OCI-LY1 (cell line): ENCODE data around the gene MACROD2.

ENCODE experiments used
- H2AFZ ChIP-seq: fragments of 200-600 bp; sonication (generic), shearing (Covaris generic); 2 replicates; pipeline ENCODE4 v1.6.0; 2014; ENCODE audit warnings: antibody characterized with exemption, mild to moderate bottlenecking, low read length
- H3F3A ChIP-seq: fragments of 200-600 bp; sonication (generic), shearing (Covaris generic); 2 replicates; pipeline ENCODE4 v1.6.0; 2014; ENCODE audit warnings: mild to moderate bottlenecking, antibody characterized with exemption, low read length, moderate library complexity; ENCODE audit not compliant: insufficient read depth
- H3K27ac ChIP-seq: fragments of 200-600 bp; sonication (generic); 2 replicates; pipeline ENCODE4 v1.5.1; 2014; ENCODE audit warnings: low read length, mixed run types, mild to moderate bottlenecking, low read depth; ENCODE audit not compliant: poor library complexity, severe bottlenecking
- H3K27me3 ChIP-seq: fragments of 200-600 bp; sonication (generic); 2 replicates; pipeline ENCODE4 v1.6.0; 2014; ENCODE audit warnings: antibody characterized with exemption, mild to moderate bottlenecking, low read length, moderate library complexity; ENCODE audit not compliant: insufficient read depth
- H3K36me3 ChIP-seq: fragments of 200-600 bp; sonication (generic); 2 replicates; pipeline ENCODE4 v1.6.1; 2014; ENCODE audit warnings: mild to moderate bottlenecking, antibody characterized with exemption, low read length, moderate library complexity, mixed read lengths; ENCODE audit not compliant: insufficient read depth
- H3K4me1 ChIP-seq: fragments of 200-600 bp; sonication (generic); 2 replicates; pipeline ENCODE4 v1.5.1; 2014; ENCODE audit warnings: mild to moderate bottlenecking, low read length, moderate library complexity; ENCODE audit not compliant: insufficient read depth, severe bottlenecking
- H3K4me2 ChIP-seq: fragments of 200-600 bp; sonication (generic), shearing (Covaris generic); 2 replicates; pipeline ENCODE4 v1.6.1; 2014; ENCODE audit warnings: low read length
- H3K4me3 ChIP-seq: fragments of 200-600 bp; sonication (generic); 2 replicates; pipeline ENCODE4 v1.5.1; 2014; ENCODE audit warnings: low read length, low read depth, mild to moderate bottlenecking, mixed read lengths; ENCODE audit not compliant: poor library complexity, severe bottlenecking
- H3K79me2 ChIP-seq: fragments of 200-600 bp; shearing (Covaris generic); 2 replicates; pipeline ENCODE4 v1.6.1; 2016; ENCODE audit warnings: mixed run types, low read length, mixed read lengths; ENCODE audit not compliant: insufficient read depth
- H3K9ac ChIP-seq: fragments of 200-600 bp; sonication (generic), shearing (Covaris generic); 2 replicates; pipeline ENCODE4 v1.6.1; 2014; ENCODE audit warnings: mild to moderate bottlenecking, low read length, mixed read lengths
- H3K9me2 ChIP-seq: fragments of 200-600 bp; sonication (generic), shearing (Covaris generic); 2 replicates; pipeline ENCODE4 v1.6.1; 2014; ENCODE audit warnings: low read depth, mild to moderate bottlenecking, low read length, mixed read lengths
- H3K9me3 ChIP-seq: fragments of 200-600 bp; shearing (Covaris generic); 2 replicates; pipeline ENCODE4 v1.6.1; 2014; ENCODE audit warnings: low read length, mixed read lengths
- H4K20me1 ChIP-seq: fragments of 200-600 bp; sonication (generic), shearing (Covaris generic); 2 replicates; pipeline ENCODE4 v1.6.0; 2016; ENCODE audit warnings: mild to moderate bottlenecking, low read length; ENCODE audit not compliant: insufficient read depth
- EZH2 ChIP-seq: fragments of 200-600 bp; sonication (generic), shearing (Covaris generic); IDR thresholded peaks from 2 replicates; pipeline ENCODE4 v1.8.0; 2017; ENCODE audit warnings: borderline replicate concordance, mixed run types, mild to moderate bottlenecking, antibody characterized with exemption, low read length, moderate library complexity, mixed read lengths
- TF ChIP-seq, protein P1 (sequence below): fragments of 200-600 bp; sonication (generic), shearing (Covaris generic); IDR thresholded peaks from 2 replicates; pipeline ENCODE4 v1.5.1; 2017; ENCODE audit warnings: mild to moderate bottlenecking, antibody characterized with exemption, low read length, moderate library complexity, mixed read lengths

MACROD2 gene

DNA sequence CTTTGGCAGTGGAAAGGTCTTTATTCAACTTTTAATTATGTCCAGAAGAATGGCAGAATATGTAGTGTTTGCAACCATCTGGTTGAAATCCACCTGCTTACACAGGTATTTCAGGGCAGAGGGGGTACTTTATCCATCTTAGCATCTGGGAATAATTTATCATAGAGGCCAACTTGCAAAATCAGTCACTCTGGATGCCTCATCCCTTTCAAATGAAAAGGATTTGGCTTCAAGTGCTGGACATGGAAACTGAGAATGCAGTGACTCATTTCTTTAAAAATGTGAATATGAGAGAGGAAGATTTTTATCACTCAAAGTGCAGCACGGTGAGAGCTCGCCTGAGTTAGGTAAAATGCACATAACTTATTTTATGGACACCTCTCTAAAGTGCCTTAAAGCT lies 1819.6 kb downstream of the MACROD2 start:
- no peaks in the 10 kb centered on the region for H3F3A ChIP-seq
- TF ChIP-seq, protein P1, sequence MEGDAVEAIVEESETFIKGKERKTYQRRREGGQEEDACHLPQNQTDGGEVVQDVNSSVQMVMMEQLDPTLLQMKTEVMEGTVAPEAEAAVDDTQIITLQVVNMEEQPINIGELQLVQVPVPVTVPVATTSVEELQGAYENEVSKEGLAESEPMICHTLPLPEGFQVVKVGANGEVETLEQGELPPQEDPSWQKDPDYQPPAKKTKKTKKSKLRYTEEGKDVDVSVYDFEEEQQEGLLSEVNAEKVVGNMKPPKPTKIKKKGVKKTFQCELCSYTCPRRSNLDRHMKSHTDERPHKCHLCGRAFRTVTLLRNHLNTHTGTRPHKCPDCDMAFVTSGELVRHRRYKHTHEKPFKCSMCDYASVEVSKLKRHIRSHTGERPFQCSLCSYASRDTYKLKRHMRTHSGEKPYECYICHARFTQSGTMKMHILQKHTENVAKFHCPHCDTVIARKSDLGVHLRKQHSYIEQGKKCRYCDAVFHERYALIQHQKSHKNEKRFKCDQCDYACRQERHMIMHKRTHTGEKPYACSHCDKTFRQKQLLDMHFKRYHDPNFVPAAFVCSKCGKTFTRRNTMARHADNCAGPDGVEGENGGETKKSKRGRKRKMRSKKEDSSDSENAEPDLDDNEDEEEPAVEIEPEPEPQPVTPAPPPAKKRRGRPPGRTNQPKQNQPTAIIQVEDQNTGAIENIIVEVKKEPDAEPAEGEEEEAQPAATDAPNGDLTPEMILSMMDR, result no peak
- no peak for TF ChIP-seq EZH2
- H3K9me3 ChIP-seq, result no peaks in the 10 kb centered on the region
- no peaks in the 10 kb centered on the region for H3K79me2 ChIP-seq
- H3K36me3 ChIP-seq, result no peaks in the 10 kb centered on the region
- no peak overlapping the region for H2AFZ ChIP-seq
- no peak overlapping the region for H3K4me3 ChIP-seq
- H3K4me2 ChIP-seq, result no peak overlapping the region
- H3K27me3 ChIP-seq, result no peaks in the 10 kb centered on the region
- H3K27ac ChIP-seq, result no peak overlapping the region
- no peaks in the 10 kb centered on the region for H4K20me1 ChIP-seq
- H3K4me1 ChIP-seq, result no peaks in the 10 kb centered on the region
- H3K9ac ChIP-seq, result no peak overlapping the region
- no peaks in the 10 kb centered on the region for H3K9me2 ChIP-seq

DNA sequence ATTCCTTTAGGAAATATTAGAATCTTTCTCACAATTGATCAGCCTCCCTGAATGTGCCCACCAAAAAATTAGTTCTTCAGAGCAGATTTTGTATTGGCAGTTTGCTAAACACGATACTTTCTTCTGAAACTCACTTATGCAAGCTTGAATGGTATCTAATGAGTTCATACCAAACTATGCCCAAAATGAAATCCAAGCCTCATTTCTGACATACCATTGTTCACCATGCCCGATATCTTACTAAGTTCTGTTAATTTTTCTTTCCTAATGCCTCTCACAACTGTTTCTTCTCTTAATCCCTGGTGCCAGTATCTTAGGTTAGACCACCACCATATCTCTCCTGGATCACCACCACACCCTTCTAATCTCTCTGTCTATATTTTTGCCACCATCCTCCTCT lies 1822.0 kb downstream of the MACROD2 start:
- H3F3A ChIP-seq, result no peaks in the 10 kb centered on the region
- no peaks in the 10 kb centered on the region for H3K9me3 ChIP-seq
- no peaks in the 10 kb centered on the region for H3K79me2 ChIP-seq
- H3K9ac ChIP-seq, result no peak overlapping the region
- H3K9me2 ChIP-seq, result no peaks in the 10 kb centered on the region
- H3K27me3 ChIP-seq, result no peaks in the 10 kb centered on the region
- TF ChIP-seq, protein P1, result no peak
- no peak for TF ChIP-seq EZH2
- no peak overlapping the region for H3K4me3 ChIP-seq
- H3K27ac ChIP-seq, result no peak overlapping the region
- no peak overlapping the region for H3K4me2 ChIP-seq
- H3K4me1 ChIP-seq, result no peaks in the 10 kb centered on the region
- no peaks in the 10 kb centered on the region for H3K36me3 ChIP-seq
- no peaks in the 10 kb centered on the region for H4K20me1 ChIP-seq
- H2AFZ ChIP-seq, result no peak overlapping the region

DNA sequence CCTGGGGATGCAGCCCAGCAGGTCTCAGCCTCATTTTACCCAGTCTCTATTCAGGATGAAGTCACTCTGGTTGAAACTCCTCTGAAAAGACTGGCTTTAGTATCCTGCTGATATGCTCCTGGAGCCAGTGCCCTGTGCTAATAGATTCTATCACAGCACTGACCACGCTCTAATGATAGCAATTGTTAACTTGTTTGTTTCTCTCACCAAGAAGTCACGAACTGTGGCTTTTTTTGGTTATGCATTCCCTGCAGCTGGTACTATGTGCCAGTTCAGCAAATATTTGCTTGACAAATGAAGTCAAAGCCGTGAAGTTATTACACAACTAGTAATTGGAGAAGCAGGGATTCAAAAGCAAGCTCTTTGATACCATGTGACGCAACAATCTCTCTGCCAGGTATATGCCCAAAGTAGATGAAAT lies 1823.3 kb downstream of the MACROD2 start:
- Histone ChIP-seq H2AFZ (no peak overlapping the region), H3K27me3 (no peaks in the 10 kb centered on the region), H4K20me1 (no peaks in the 10 kb centered on the region), H3F3A (no peaks in the 10 kb centered on the region), H3K4me3 (no peak overlapping the region), H3K9ac (no peak overlapping the region), H3K4me2 (no peak overlapping the region), H3K79me2 (no peaks in the 10 kb centered on the region), H3K36me3 (no peaks in the 10 kb centered on the region), H3K9me3 (no peaks in the 10 kb centered on the region), H3K9me2 (no peaks in the 10 kb centered on the region), H3K27ac (no peak overlapping the region), H3K4me1 (no peaks in the 10 kb centered on the region)
- TF ChIP-seq EZH2, result no peak
- TF ChIP-seq, protein P1, result no peak
